Measurements from ENCODE around the gene TEDC1.

GRCh38 chr14:105448706-105449111 lies 42.3 kb upstream of the TEDC1 start:
- TF ChIP-seq CTCF (tag by site-specific recombination; IDR thresholded peaks at IDR 0.05): peak; percentile 86
- TF ChIP-seq ZNF302 (tag by site-specific recombination; IDR thresholded peaks at IDR 0.05; ENCODE audit: low read depth): no peak
- TF ChIP-seq ZNF248 (tag by site-specific recombination; IDR thresholded peaks at IDR 0.05): no peak
- no peak for TF ChIP-seq IKZF3 (tag by site-specific recombination; IDR thresholded peaks at IDR 0.05)
- no peak for TF ChIP-seq ZNF10 (tag by site-specific recombination; IDR thresholded peaks at IDR 0.05)
- peak; percentile 34; the same call in 1 of the 2 replicates for TF ChIP-seq PATZ1 (tag by site-specific recombination; IDR thresholded peaks at IDR 0.05)
- TF ChIP-seq ZBTB7A (tag by site-specific recombination; IDR thresholded peaks at IDR 0.05; ENCODE audit: low read depth): no peak
- TF ChIP-seq ELK4 (IDR thresholded peaks at IDR 0.05; ENCODE audit: borderline replicate concordance, low read depth, low read length): no peak
- 0 out of 2 replicates have a peak, but pooled peaks have one; percentile 36 for TF ChIP-seq ZBTB17 (tag by site-specific recombination; IDR thresholded peaks at IDR 0.05)
- TF ChIP-seq ZNF560 (tag by site-specific recombination; IDR thresholded peaks at IDR 0.05; ENCODE audit: borderline replicate concordance): no peak
- TF ChIP-seq ZNF692 (tag by site-specific recombination; IDR thresholded peaks at IDR 0.05): peak; percentile 55; the same call in 1 of the 2 replicates
